DOHH2 (cell line): Measurements from ENCODE around the gene SERINC1.

ENCODE experiments used
- H3F3A ChIP-seq: fragments of 200-600 bp; sonication (generic), shearing (Covaris generic); 2 replicates; pipeline ENCODE4 v1.6.0; 2016; ENCODE audit warnings: antibody characterized with exemption, mild to moderate bottlenecking; ENCODE audit not compliant: control insufficient read depth, insufficient read depth
- H3K27ac ChIP-seq: fragments of 200-600 bp; sonication (generic); 2 replicates; pipeline ENCODE4 v1.5.1; 2014; ENCODE audit warnings: low read depth, mild to moderate bottlenecking, low read length, moderate library complexity
- H3K27me3 ChIP-seq: fragments of 200-600 bp; sonication (generic); 2 replicates; pipeline ENCODE4 v1.6.1; 2014; ENCODE audit warnings: mild to moderate bottlenecking, low read length, mixed read lengths; ENCODE audit not compliant: control insufficient read depth
- H3K36me3 ChIP-seq: fragments of 200-600 bp; sonication (generic); 2 replicates; pipeline ENCODE4 v1.6.1; 2014; ENCODE audit warnings: mild to moderate bottlenecking, low read length, moderate library complexity, mixed read lengths; ENCODE audit not compliant: control insufficient read depth
- H3K4me1 ChIP-seq: fragments of 200-600 bp; sonication (generic); 2 replicates; pipeline ENCODE4 v1.6.1; 2014; ENCODE audit warnings: mild to moderate bottlenecking, low read length, mixed read lengths; ENCODE audit not compliant: control insufficient read depth
- H3K4me2 ChIP-seq: fragments of 200-600 bp; sonication (generic); 2 replicates; pipeline ENCODE4 v1.6.0; 2014; ENCODE audit warnings: mild to moderate bottlenecking, low read length, moderate library complexity
- H3K4me3 ChIP-seq: fragments of 200-600 bp; sonication (generic); 2 replicates; pipeline ENCODE4 v1.5.1; 2014; ENCODE audit warnings: mild to moderate bottlenecking, low read length, mixed read lengths
- H3K79me2 ChIP-seq: fragments of 200-600 bp; sonication (generic); 2 replicates; pipeline ENCODE4 v1.6.1; 2014; ENCODE audit warnings: mild to moderate bottlenecking, low read length, mixed read lengths; ENCODE audit not compliant: control insufficient read depth
- H3K9me2 ChIP-seq: fragments of 200-600 bp; sonication (generic); replicated peaks from 2 replicates; pipeline ENCODE4 v1.6.1; 2014; ENCODE audit warnings: mild to moderate bottlenecking, low read length, mixed read lengths; ENCODE audit not compliant: control insufficient read depth
- H3K9me3 ChIP-seq: fragments of 200-600 bp; sonication (generic); 2 replicates; pipeline ENCODE4 v1.6.1; 2014; ENCODE audit warnings: antibody characterized with exemption, low read length, mixed read lengths; ENCODE audit not compliant: control insufficient read depth, insufficient read depth
- H4K20me1 ChIP-seq: fragments of 200-600 bp; sonication (generic); 2 replicates; pipeline ENCODE4 v1.6.0; 2014; ENCODE audit warnings: low read depth, mild to moderate bottlenecking, antibody characterized with exemption, low read length, moderate library complexity; ENCODE audit not compliant: control insufficient read depth, insufficient read depth
- EZH2phosphoT487 ChIP-seq: fragments of 200-600 bp; sonication (generic); IDR thresholded peaks from 2 replicates; pipeline ENCODE4 v1.6.1; 2017; ENCODE audit warnings: borderline replicate concordance, mild to moderate bottlenecking, antibody characterized with exemption, low read length, moderate library complexity, mixed read lengths
- TF ChIP-seq, protein P1 (sequence below): fragments of 200-600 bp; sonication (generic); IDR thresholded peaks from one replicate; pipeline ENCODE4 v1.5.1; 2014; ENCODE audit warnings: antibody characterized with exemption, mild to moderate bottlenecking, low read depth, low read length; ENCODE audit not compliant: poor library complexity, severe bottlenecking

Gene SERINC1

GRCh38 chr6:122449069-122449468 lies 22.5 kb downstream of the SERINC1 start:
- Histone ChIP-seq H3K36me3 (peaks cover 79% of the 10 kb centered on the region), H3K4me3 (no peak overlapping the region), H3K9me2 (no peaks in the 10 kb centered on the region), H3K4me2 (no peak overlapping the region), H3K9me3 (no peaks in the 10 kb centered on the region), H3K27me3 (no peaks in the 10 kb centered on the region), H3K27ac (no peak overlapping the region), H3K79me2 (no peaks in the 10 kb centered on the region), H3K4me1 (peaks cover 4% of the 10 kb centered on the region; the same call in 1 of the 2 replicates), H4K20me1 (no peaks in the 10 kb centered on the region), H3F3A (no peaks in the 10 kb centered on the region)
- TF ChIP-seq, protein P1, sequence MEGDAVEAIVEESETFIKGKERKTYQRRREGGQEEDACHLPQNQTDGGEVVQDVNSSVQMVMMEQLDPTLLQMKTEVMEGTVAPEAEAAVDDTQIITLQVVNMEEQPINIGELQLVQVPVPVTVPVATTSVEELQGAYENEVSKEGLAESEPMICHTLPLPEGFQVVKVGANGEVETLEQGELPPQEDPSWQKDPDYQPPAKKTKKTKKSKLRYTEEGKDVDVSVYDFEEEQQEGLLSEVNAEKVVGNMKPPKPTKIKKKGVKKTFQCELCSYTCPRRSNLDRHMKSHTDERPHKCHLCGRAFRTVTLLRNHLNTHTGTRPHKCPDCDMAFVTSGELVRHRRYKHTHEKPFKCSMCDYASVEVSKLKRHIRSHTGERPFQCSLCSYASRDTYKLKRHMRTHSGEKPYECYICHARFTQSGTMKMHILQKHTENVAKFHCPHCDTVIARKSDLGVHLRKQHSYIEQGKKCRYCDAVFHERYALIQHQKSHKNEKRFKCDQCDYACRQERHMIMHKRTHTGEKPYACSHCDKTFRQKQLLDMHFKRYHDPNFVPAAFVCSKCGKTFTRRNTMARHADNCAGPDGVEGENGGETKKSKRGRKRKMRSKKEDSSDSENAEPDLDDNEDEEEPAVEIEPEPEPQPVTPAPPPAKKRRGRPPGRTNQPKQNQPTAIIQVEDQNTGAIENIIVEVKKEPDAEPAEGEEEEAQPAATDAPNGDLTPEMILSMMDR, result no peak
- no peak for TF ChIP-seq EZH2phosphoT487

DNA sequence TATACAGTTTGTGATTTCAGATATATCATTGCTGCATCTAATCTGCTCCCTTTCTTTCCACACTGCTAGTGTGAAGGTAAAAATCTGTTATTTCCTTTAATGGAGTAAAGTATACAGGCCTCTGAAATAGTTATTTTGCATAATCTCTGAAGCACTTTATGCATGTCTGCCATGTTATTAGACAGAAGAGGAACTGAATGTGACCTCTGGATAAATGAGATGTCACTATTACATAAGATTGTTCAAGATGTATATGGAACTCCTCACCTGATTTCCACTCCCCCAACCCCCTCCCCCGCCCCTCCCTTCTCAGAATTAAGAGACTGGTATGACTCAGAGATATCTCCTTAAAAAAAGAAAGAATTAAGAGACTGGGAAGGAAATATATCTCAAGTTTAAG lies 26.3 kb downstream of the SERINC1 start:
- Histone ChIP-seq H3K79me2 (no peaks in the 10 kb centered on the region), H3F3A (no peaks in the 10 kb centered on the region), H3K4me2 (no peak overlapping the region), H3K4me1 (peaks cover 4% of the 10 kb centered on the region; the same call in 1 of the 2 replicates), H3K4me3 (no peak overlapping the region), H3K27me3 (no peaks in the 10 kb centered on the region), H3K27ac (no peak overlapping the region), H3K36me3 (peaks cover 77% of the 10 kb centered on the region), H4K20me1 (no peaks in the 10 kb centered on the region), H3K9me3 (peaks cover 3% of the 10 kb centered on the region; the same call in 1 of the 2 replicates), H3K9me2 (no peaks in the 10 kb centered on the region)
- TF ChIP-seq, protein P1, result no peak
- no peak for TF ChIP-seq EZH2phosphoT487

DNA sequence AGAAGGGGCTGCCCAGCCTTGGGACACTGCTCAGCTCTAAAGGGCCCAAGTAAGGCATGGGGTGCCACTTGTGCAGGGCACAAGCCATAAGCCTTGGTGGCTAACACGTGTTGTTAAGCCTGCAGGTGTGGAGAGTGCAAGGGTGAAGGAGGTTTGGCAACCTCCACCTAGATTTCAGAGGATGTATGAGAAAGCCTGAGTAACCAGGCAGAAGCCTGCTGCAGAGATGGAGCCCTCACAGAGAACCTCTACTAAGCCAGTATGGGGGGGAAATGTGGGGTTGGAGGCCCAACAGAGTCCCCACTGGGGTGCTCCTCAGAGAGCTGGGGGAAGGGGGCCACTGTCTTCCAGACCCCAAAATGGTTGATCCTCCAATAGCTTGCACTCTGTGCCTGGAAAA lies 32.6 kb downstream of the SERINC1 start:
- peaks cover 83% of the 10 kb centered on the region for H3K36me3 ChIP-seq
- H3K4me2 ChIP-seq, result no peak overlapping the region
- no peaks in the 10 kb centered on the region; the same call in 1 of the 2 replicates for H3K9me2 ChIP-seq
- H3K9me3 ChIP-seq, result peaks cover 25% of the 10 kb centered on the region; the same call in 1 of the 2 replicates
- H3K79me2 ChIP-seq, result no peaks in the 10 kb centered on the region
- H3K27ac ChIP-seq, result no peak overlapping the region
- H3K4me1 ChIP-seq, result no peaks in the 10 kb centered on the region
- no peak overlapping the region for H3K4me3 ChIP-seq
- H4K20me1 ChIP-seq, result no peaks in the 10 kb centered on the region
- no peaks in the 10 kb centered on the region for H3F3A ChIP-seq
- no peaks in the 10 kb centered on the region for H3K27me3 ChIP-seq
- TF ChIP-seq, protein P1, result no peak
- no peak for TF ChIP-seq EZH2phosphoT487

- Histone ChIP-seq H3K27me3 (no peaks in the 10 kb centered on the region), H3K36me3 (peaks cover 84% of the 10 kb centered on the region)
Measured at GRCh38 chr6:122432816-122433215, 38.8 kb downstream of the SERINC1 start.

More at GRCh38 chr6:122432816-122433215, 38.8 kb downstream of the SERINC1 start:
- no peaks in the 10 kb centered on the region for H3K4me1 ChIP-seq
- TF ChIP-seq, protein P1, result no peak
- TF ChIP-seq EZH2phosphoT487, result no peak
- no peak overlapping the region for H3K27ac ChIP-seq
- no peaks in the 10 kb centered on the region for H3K79me2 ChIP-seq
- H4K20me1 ChIP-seq, result no peaks in the 10 kb centered on the region
- H3K4me2 ChIP-seq, result no peak overlapping the region
- peaks cover 4% of the 10 kb centered on the region; the same call in 1 of the 2 replicates for H3K9me3 ChIP-seq
- H3K9me2 ChIP-seq, result no peaks in the 10 kb centered on the region; the same call in 1 of the 2 replicates
- no peak overlapping the region for H3K4me3 ChIP-seq
- H3F3A ChIP-seq, result no peaks in the 10 kb centered on the region
